ENCODE data around the gene ZNF446. TPM values are rescaled to one million over a fixed set of nuclear protein-coding genes. Genes with fewer than 3 reads are reported as not detected.

The ZNF446 gene
- total and polyA plus RNA-seq, 9 of the 15 experiments (the other 6 are each of a cell fraction or from before 2014, with no cell fraction given), result 0.07 to 4.8 (median 1.2) TPM

- TF ChIP-seq, protein P1, sequence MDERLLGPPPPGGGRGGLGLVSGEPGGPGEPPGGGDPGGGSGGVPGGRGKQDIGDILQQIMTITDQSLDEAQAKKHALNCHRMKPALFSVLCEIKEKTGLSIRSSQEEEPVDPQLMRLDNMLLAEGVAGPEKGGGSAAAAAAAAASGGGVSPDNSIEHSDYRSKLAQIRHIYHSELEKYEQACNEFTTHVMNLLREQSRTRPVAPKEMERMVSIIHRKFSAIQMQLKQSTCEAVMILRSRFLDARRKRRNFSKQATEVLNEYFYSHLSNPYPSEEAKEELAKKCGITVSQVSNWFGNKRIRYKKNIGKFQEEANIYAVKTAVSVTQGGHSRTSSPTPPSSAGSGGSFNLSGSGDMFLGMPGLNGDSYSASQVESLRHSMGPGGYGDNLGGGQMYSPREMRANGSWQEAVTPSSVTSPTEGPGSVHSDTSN (CRISPR knock-in tag; IDR thresholded peaks at IDR 0.05; ENCODE audit: low read depth), result no peak
- TF ChIP-seq, protein P1 (tag; conservative IDR thresholded peaks at IDR 0.05; ENCODE audit: low read depth), result no peak
- peak in 1 of 2 experiments; percentile 96; a peak in 2 of 4 replicates for TF ChIP-seq ZNF639 (CRISPR knock-in tag; conservative IDR thresholded peaks at IDR 0.05 in 1 of 2, IDR thresholded peaks at IDR 0.05 in 1 of 2)
- TF ChIP-seq ETV6 (IDR thresholded peaks at IDR 0.05; ENCODE audit: borderline replicate concordance in 1 of 2, low read depth in 2 of 2, low read length in 1 of 2), result peak; percentile 26 to 58; a peak in 1 of 4 replicates
- no peak for TF ChIP-seq ETV6 (CRISPR knock-in tag; IDR thresholded peaks at IDR 0.05; ENCODE audit: borderline replicate concordance)
- no peak for TF ChIP-seq THRA (IDR thresholded peaks at IDR 0.05)
- TF ChIP-seq ZNF583 (CRISPR knock-in tag; IDR thresholded peaks at IDR 0.05), result peak; percentile 51; the same call in 1 of the 2 replicates
- no peak for TF ChIP-seq ZNF23 (CRISPR knock-in tag; IDR thresholded peaks at IDR 0.05)
- no peak for TF ChIP-seq ZNF174 (CRISPR knock-in tag; IDR thresholded peaks at IDR 0.05)
- TF ChIP-seq ZNF175 (CRISPR knock-in tag; IDR thresholded peaks at IDR 0.05; ENCODE audit: low read depth), result no peak
- TF ChIP-seq NFATC3 (IDR thresholded peaks at IDR 0.05), result no peak
- TF ChIP-seq EWSR1 (IDR thresholded peaks at IDR 0.05; ENCODE audit: borderline replicate concordance, low read depth, partially characterized antibody), result no peak
- no peak for TF ChIP-seq ZNF764 (CRISPR knock-in tag; IDR thresholded peaks at IDR 0.05; ENCODE audit: low read depth)
- TF ChIP-seq SMARCB1 (IDR thresholded peaks at IDR 0.05; ENCODE audit: insufficient read length, low read depth), result no peak
- no peak for TF ChIP-seq ZNF197 (CRISPR knock-in tag; IDR thresholded peaks at IDR 0.05; ENCODE audit: low read depth)
- peak; percentile 83; the same call in 1 of the 2 replicates for TF ChIP-seq RNF2 (IDR thresholded peaks at IDR 0.05)
- TF ChIP-seq NEUROD1 (IDR thresholded peaks at IDR 0.05; ENCODE audit: borderline replicate concordance, low read depth, low read length, partially characterized antibody), result peak; percentile 79
- TF ChIP-seq MXI1 (IDR thresholded peaks at IDR 0.05; ENCODE audit: low read depth, low read length), result no peak; the same call in 1 of the 2 replicates
Observed at GRCh38 chr19:58499021-58499927, 23.1 kb downstream of the ZNF446 start (continued).
